Measurements from ENCODE around the gene LYRM2. TPM values are rescaled to one million over a fixed set of nuclear protein-coding genes. Genes with fewer than 3 reads are reported as not detected.

LYRM2 gene
- total RNA-seq, 4 donors from 2014 or later: 12.5 to 17.3 (median 14.5) TPM

- H3K4me3 ChIP-seq (ENCODE audit: low read depth, poor library complexity, severe bottlenecking): no peak overlapping the region
- 79 to 84% methylated on average over 4 of the region's 4 CpGs for whole genome bisulfite sequencing, 2 donors
- TF ChIP-seq POLR2A (IDR thresholded peaks at IDR 0.05): no peak
- no peak for TF ChIP-seq CTCF (IDR thresholded peaks at IDR 0.05)
- DNase-seq (ENCODE audit: low spot score in 2 of 2): no peak
- intact Hi-C loops (cut with DNase I; ENCODE audit: low total_unique reads): no loop called here
Observed at GRCh38 chr6:89581689-89582088, 56.9 kb downstream of the LYRM2 start.

- WGBS, 2 donors: 87 to 88% methylated on average over 3 of the region's 3 CpGs
- TF ChIP-seq CTCF (IDR thresholded peaks at IDR 0.05) (no peak), POLR2A (IDR thresholded peaks at IDR 0.05) (no peak)
- intact Hi-C loops (cut with DNase I; ENCODE audit: low total_unique reads): no loop called here
- no peak overlapping the region for H3K4me3 ChIP-seq (ENCODE audit: low read depth, poor library complexity, severe bottlenecking)
- no peak for DNase-seq (ENCODE audit: low spot score in 2 of 2)
Observed at GRCh38 chr6:89580997-89581666, 57.4 kb downstream of the LYRM2 start.

- TF ChIP-seq POLR2A (IDR thresholded peaks at IDR 0.05): no peak
- intact Hi-C loops (cut with DNase I; ENCODE audit: low total_unique reads): no loop called here
- WGBS, 2 donors: 52 to 53% methylated on average over 2 of the region's 2 CpGs
- DNase-seq (ENCODE audit: low spot score in 2 of 2): no peak
- no peak overlapping the region for H3K4me3 ChIP-seq (ENCODE audit: low read depth, poor library complexity, severe bottlenecking)
Observed at GRCh38 chr6:89575562-89575960, 63.0 kb downstream of the LYRM2 start.

GRCh38 chr6:89574910-89575561 is 63.5 kb downstream of the LYRM2 start:
- intact Hi-C loops (cut with DNase I; ENCODE audit: low total_unique reads): no loop called here
- H3K4me3 ChIP-seq (ENCODE audit: low read depth, poor library complexity, severe bottlenecking): no peak overlapping the region
- DNase-seq (ENCODE audit: low spot score in 2 of 2): no peak
- WGBS, 2 donors: 69 to 71% methylated on average over 2 of the region's 2 CpGs
- TF ChIP-seq CTCF (IDR thresholded peaks at IDR 0.05): no peak
- TF ChIP-seq POLR2A (IDR thresholded peaks at IDR 0.05): no peak

GRCh38 chr6:89567630-89568390 is 70.7 kb downstream of the LYRM2 start:
- no peak overlapping the region for H3K4me3 ChIP-seq (ENCODE audit: low read depth, poor library complexity, severe bottlenecking)
- intact Hi-C loops (cut with DNase I; ENCODE audit: low total_unique reads): no loop called here
- no peak for DNase-seq (ENCODE audit: low spot score in 2 of 2)
- TF ChIP-seq CTCF (IDR thresholded peaks at IDR 0.05) (no peak), POLR2A (IDR thresholded peaks at IDR 0.05) (no peak)
- WGBS, 2 donors: 94 to 98% methylated on average over 6 of the region's 6 CpGs

- TF ChIP-seq POLR2A (IDR thresholded peaks at IDR 0.05) (no peak), CTCF (IDR thresholded peaks at IDR 0.05) (no peak)
Observed at GRCh38 chr6:89566930-89567629, 71.5 kb downstream of the LYRM2 start.

More at GRCh38 chr6:89566930-89567629, 71.5 kb downstream of the LYRM2 start:
- H3K4me3 ChIP-seq (ENCODE audit: low read depth, poor library complexity, severe bottlenecking): no peak overlapping the region
- intact Hi-C loops (cut with DNase I; ENCODE audit: low total_unique reads): no loop called here
- DNase-seq (ENCODE audit: low spot score in 2 of 2): no peak
- 92 to 94% methylated on average over 16 of the region's 16 CpGs for WGBS, 2 donors
